Measurements from ENCODE around the gene CDK5RAP2. TPM values are rescaled to one million over a fixed set of nuclear protein-coding genes. Genes with fewer than 3 reads are reported as not detected.

CDK5RAP2 gene
- total and polyA plus RNA-seq, 9 of the 15 experiments (the other 6 are each of a cell fraction or from before 2014, with no cell fraction given) = 19.9 to 68.8 (median 42.2) TPM

DNA sequence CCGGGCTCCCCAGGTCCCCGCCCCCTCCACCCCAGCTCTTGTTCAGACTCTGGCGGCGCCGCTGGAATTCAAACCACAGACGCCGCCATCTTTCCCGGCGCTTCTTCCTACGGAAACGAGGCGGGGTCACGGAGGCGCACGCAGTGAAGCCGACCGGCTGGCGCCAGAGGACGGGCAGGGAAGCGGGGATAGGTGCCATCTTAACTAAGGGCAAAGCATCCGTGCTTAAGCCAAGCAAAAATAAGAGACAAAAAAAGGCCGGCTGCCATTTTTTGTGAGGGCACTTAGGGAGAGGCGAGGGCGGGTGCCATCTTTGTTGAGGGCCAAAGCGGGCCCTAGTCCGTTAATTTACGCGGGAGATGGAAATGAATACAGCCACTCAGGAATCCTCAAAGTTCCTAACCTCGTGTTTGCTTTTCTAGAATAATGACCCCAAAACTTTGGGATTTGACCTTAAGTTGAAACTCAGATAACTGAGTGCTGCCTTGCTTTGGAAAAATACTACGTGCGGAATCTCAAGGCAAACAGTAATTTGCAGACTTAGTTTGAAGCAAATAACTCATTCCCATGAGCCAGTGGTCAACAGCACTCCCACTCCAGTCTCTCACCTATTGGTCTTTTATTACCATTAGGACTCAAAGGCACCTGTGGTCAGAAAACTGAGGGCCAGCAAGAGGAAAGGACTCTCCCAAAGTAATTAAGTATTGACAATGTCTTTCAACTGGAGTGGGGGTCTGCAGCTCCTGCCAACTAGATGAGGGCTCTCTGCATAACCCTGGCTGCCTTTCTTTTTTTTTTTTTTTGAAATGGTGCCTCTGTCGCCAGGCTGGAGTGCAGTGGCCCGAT is at the start of gene CDK5RAP2 (continued):
- TF ChIP-seq TRIM28 (IDR thresholded peaks at IDR 0.05) = no peak
- TF ChIP-seq CHD2 (IDR thresholded peaks at IDR 0.05; ENCODE audit: low read depth, low read length) = no peak; the same call in 1 of the 2 replicates
- peak; percentile 99 for TF ChIP-seq L3MBTL2 (IDR thresholded peaks at IDR 0.05)
- no peak for TF ChIP-seq NR1H2 (CRISPR knock-in tag; IDR thresholded peaks at IDR 0.05)
- TF ChIP-seq JUNB (CRISPR knock-in tag; conservative IDR thresholded peaks at IDR 0.05) = no peak
- no peak for TF ChIP-seq FOXO4 (CRISPR knock-in tag; IDR thresholded peaks at IDR 0.05)
- no peak for TF ChIP-seq SLC30A9 (CRISPR knock-in tag; IDR thresholded peaks at IDR 0.05)
- TF ChIP-seq, protein P1, sequence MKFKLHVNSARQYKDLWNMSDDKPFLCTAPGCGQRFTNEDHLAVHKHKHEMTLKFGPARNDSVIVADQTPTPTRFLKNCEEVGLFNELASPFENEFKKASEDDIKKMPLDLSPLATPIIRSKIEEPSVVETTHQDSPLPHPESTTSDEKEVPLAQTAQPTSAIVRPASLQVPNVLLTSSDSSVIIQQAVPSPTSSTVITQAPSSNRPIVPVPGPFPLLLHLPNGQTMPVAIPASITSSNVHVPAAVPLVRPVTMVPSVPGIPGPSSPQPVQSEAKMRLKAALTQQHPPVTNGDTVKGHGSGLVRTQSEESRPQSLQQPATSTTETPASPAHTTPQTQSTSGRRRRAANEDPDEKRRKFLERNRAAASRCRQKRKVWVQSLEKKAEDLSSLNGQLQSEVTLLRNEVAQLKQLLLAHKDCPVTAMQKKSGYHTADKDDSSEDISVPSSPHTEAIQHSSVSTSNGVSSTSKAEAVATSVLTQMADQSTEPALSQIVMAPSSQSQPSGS (CRISPR knock-in tag; IDR thresholded peaks at IDR 0.05) = no peak
- TF ChIP-seq, protein P2, sequence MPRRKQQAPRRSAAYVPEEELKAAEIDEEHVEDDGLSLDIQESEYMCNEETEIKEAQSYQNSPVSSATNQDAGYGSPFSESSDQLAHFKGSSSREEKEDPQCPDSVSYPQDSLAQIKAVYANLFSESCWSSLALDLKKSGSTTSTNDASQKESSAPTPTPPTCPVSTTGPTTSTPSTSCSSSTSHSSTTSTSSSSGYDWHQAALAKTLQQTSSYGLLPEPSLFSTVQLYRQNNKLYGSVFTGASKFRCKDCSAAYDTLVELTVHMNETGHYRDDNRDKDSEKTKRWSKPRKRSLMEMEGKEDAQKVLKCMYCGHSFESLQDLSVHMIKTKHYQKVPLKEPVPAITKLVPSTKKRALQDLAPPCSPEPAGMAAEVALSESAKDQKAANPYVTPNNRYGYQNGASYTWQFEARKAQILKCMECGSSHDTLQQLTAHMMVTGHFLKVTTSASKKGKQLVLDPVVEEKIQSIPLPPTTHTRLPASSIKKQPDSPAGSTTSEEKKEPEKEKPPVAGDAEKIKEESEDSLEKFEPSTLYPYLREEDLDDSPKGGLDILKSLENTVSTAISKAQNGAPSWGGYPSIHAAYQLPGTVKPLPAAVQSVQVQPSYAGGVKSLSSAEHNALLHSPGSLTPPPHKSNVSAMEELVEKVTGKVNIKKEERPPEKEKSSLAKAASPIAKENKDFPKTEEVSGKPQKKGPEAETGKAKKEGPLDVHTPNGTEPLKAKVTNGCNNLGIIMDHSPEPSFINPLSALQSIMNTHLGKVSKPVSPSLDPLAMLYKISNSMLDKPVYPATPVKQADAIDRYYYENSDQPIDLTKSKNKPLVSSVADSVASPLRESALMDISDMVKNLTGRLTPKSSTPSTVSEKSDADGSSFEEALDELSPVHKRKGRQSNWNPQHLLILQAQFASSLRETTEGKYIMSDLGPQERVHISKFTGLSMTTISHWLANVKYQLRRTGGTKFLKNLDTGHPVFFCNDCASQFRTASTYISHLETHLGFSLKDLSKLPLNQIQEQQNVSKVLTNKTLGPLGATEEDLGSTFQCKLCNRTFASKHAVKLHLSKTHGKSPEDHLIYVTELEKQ (CRISPR knock-in tag; IDR thresholded peaks at IDR 0.05) = peak; percentile 67; the same call in 1 of the 2 replicates
- no peak for TF ChIP-seq ZBED1 (IDR thresholded peaks at IDR 0.05)
- TF ChIP-seq PHB2 (IDR thresholded peaks at IDR 0.05; ENCODE audit: low read depth) = no peak
- TF ChIP-seq HSF4 (CRISPR knock-in tag; IDR thresholded peaks at IDR 0.05; ENCODE audit: borderline replicate concordance) = peak; percentile 47; the same call in 1 of the 2 replicates
- no peak for TF ChIP-seq ZNF398 (CRISPR knock-in tag; IDR thresholded peaks at IDR 0.05)
- no peak for TF ChIP-seq ZNF780A (CRISPR knock-in tag; IDR thresholded peaks at IDR 0.05)
- no peak for TF ChIP-seq CBX8 (IDR thresholded peaks at IDR 0.05; ENCODE audit: borderline replicate concordance, extremely low read depth, low read depth, low read length, poor library complexity, severe bottlenecking)
- TF ChIP-seq, protein P3, sequence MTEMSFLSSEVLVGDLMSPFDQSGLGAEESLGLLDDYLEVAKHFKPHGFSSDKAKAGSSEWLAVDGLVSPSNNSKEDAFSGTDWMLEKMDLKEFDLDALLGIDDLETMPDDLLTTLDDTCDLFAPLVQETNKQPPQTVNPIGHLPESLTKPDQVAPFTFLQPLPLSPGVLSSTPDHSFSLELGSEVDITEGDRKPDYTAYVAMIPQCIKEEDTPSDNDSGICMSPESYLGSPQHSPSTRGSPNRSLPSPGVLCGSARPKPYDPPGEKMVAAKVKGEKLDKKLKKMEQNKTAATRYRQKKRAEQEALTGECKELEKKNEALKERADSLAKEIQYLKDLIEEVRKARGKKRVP (CRISPR knock-in tag; IDR thresholded peaks at IDR 0.05) = 0 out of 2 replicates have a peak, but pooled peaks have one; percentile 35
- TF ChIP-seq NR2F6 (CRISPR knock-in tag; IDR thresholded peaks at IDR 0.05) = no peak
- no peak for TF ChIP-seq MCM7 (IDR thresholded peaks at IDR 0.05)
- TF ChIP-seq TAF7 (tag; IDR thresholded peaks at IDR 0.05) = peak; percentile 6; the same call in 1 of the 2 replicates
- peak; percentile 81 for TF ChIP-seq PTRF (tag; IDR thresholded peaks at IDR 0.05)

Measured in K562 (cell line).